GM12864 (cell line): ENCODE results near the gene PDE7B.

Experiments used
- DNase-seq: peaks from one replicate; pipeline ENCODE4 v3.0.0-alpha.2; 2011; ENCODE audit warnings: low read depth
- H3K4me3 ChIP-seq: 2 replicates; pipeline ENCODE4 v1.5.1; 2011; ENCODE audit warnings: mild to moderate bottlenecking, low read depth, low read length, control low read depth
- TF ChIP-seq, protein P1 (sequence below): IDR thresholded peaks from 2 replicates; pipeline ENCODE4 v1.5.1; 2011; ENCODE audit warnings: low read depth, mild to moderate bottlenecking, moderate library complexity, low read length, control low read depth, inconsistent platforms; ENCODE audit errors: missing control alignments

The PDE7B gene

DNA sequence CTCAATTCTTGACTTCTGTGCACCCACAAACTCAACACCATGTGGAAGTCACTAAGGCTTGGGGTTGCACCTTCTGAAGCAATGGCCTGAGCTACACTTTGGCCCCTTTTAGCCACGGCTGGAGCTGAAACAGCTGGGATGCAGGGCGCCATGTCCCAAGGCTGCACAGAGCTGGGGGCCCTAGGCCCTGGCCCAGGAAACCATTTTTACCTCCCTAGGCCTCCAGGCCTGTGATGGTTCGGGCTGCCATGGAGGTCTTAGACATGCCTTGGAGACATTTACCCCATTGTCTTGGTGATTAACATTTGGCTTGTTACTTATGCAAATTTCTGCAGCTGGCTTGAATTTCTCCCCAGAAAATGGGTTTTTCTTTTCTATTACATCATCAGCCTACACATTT lies 311.8 kb downstream of the PDE7B start:
- DNase-seq, result no peak
- TF ChIP-seq, protein P1, sequence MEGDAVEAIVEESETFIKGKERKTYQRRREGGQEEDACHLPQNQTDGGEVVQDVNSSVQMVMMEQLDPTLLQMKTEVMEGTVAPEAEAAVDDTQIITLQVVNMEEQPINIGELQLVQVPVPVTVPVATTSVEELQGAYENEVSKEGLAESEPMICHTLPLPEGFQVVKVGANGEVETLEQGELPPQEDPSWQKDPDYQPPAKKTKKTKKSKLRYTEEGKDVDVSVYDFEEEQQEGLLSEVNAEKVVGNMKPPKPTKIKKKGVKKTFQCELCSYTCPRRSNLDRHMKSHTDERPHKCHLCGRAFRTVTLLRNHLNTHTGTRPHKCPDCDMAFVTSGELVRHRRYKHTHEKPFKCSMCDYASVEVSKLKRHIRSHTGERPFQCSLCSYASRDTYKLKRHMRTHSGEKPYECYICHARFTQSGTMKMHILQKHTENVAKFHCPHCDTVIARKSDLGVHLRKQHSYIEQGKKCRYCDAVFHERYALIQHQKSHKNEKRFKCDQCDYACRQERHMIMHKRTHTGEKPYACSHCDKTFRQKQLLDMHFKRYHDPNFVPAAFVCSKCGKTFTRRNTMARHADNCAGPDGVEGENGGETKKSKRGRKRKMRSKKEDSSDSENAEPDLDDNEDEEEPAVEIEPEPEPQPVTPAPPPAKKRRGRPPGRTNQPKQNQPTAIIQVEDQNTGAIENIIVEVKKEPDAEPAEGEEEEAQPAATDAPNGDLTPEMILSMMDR, result no peak
- no peak overlapping the region for H3K4me3 ChIP-seq

DNA sequence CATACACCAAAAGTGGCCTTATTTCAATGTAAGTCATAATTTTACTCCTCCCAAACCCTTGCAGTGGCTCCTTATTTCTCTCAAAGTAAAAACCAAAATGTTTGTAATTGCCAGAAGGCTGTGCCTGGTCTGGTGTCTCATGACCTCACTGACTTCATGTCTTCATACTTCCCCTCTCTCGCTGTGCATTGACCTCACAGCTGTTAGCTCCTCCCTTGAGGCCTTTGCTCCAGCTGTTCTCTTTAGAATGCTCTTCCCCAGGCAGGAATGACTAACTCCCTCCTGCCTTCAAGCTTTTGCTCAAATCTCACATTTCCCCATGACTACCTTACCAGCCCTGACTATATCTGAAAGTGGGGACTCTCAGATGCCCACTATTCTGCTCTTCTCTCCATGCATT lies 315.3 kb downstream of the PDE7B start:
- no peak overlapping the region for H3K4me3 ChIP-seq
- TF ChIP-seq, protein P1, result no peak
- no peak for DNase-seq

- TF ChIP-seq, protein P1, result no peak
- no peak overlapping the region for H3K4me3 ChIP-seq
- no peak for DNase-seq
Measured at GRCh38 chr6:136169394-136170148, 318.1 kb downstream of the PDE7B start.

DNA sequence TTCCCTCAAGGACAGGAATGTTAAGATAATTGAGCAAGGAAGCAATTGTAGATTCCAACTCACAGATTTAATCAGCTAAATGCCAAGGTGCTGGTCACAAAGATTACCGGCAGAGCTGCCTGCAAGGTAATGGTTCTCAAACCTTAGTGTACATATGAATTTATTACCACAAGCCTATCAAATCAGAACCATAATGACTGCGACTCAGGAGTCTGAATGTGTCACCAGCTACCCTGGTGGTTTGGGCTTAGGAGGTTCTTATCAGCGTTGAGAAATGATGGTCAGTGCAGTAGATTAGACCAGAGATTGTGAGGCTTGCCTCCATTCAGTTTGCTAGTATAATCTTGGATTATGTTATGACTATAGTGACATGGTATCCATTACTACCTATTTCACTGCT lies 319.7 kb downstream of the PDE7B start:
- TF ChIP-seq, protein P1, result no peak
- H3K4me3 ChIP-seq, result no peak overlapping the region
- DNase-seq, result no peak

GRCh38 chr6:136173519-136174507 lies 322.3 kb downstream of the PDE7B start:
- H3K4me3 ChIP-seq, result no peak overlapping the region
- TF ChIP-seq, protein P1, result no peak
- no peak for DNase-seq

- TF ChIP-seq, protein P1, result no peak
- no peak overlapping the region for H3K4me3 ChIP-seq
- DNase-seq, result no peak
Measured at GRCh38 chr6:136174510-136174909, 323.0 kb downstream of the PDE7B start.
